GM10248 (cell line): ENCODE measurements around the gene SCNN1G.
A peak's percentile ranks its signal among the peaks of the same experiment; 100 is the strongest.

Experiments
- CTCF ChIA-PET: fragments of 300-600 bp; sonication (Branson Sonifier 250); formaldehyde crosslinking; extraction: SDS; loops from one replicate; lab custom pipeline; 2021; ENCODE audit warnings: antibody characterized with exemption; lab: Yijun Ruan, JAX
- POLR2A ChIA-PET: fragments of 350-650 bp; sonication (Branson Sonifier 250); formaldehyde crosslinking; extraction: SDS; loops from one replicate; lab custom pipeline; 2020; ENCODE audit warnings: antibody characterized with exemption; lab: Yijun Ruan, JAX
- DNase-seq: peaks from one replicate; pipeline ENCODE4 v3.0.0; 2012; ENCODE audit errors: extremely low spot score
- TF ChIP-seq, protein P1 (sequence below): IDR thresholded peaks from 2 replicates; pipeline ENCODE4 v1.5.1; 2012; ENCODE audit warnings: mild to moderate bottlenecking, low read depth; ENCODE audit errors: extremely low read depth, missing control alignments, control extremely low read depth

SCNN1G gene

DNA sequence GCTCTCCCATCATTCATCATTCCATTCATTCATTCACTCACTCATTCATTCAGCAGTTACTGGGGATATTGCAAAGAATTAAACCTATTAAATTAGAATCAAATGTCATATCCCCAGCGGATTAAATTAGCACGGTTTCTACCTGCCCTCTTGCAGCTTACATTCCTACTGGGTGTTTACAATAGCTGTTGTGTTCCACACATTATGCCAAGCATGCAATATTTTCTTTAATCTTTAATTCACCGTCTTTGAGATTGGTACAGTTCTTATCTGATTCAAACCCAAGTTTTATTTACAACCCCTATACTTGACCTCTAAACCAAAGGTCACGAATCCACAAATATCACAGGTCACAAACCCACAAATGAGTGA is 32.6 kb upstream of the SCNN1G start:
- CTCF ChIA-PET, result interaction anchor here (1.9 to 2.6 kb wide), 2 partner anchors 284 to 286 kb away, joined by 5 to 10 read pairs; no protein-coding TSS in a partner anchor
- DNase-seq, result no peak
- POLR2A ChIA-PET, result no interaction called here
- TF ChIP-seq, protein P1, sequence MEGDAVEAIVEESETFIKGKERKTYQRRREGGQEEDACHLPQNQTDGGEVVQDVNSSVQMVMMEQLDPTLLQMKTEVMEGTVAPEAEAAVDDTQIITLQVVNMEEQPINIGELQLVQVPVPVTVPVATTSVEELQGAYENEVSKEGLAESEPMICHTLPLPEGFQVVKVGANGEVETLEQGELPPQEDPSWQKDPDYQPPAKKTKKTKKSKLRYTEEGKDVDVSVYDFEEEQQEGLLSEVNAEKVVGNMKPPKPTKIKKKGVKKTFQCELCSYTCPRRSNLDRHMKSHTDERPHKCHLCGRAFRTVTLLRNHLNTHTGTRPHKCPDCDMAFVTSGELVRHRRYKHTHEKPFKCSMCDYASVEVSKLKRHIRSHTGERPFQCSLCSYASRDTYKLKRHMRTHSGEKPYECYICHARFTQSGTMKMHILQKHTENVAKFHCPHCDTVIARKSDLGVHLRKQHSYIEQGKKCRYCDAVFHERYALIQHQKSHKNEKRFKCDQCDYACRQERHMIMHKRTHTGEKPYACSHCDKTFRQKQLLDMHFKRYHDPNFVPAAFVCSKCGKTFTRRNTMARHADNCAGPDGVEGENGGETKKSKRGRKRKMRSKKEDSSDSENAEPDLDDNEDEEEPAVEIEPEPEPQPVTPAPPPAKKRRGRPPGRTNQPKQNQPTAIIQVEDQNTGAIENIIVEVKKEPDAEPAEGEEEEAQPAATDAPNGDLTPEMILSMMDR, result no peak

DNA sequence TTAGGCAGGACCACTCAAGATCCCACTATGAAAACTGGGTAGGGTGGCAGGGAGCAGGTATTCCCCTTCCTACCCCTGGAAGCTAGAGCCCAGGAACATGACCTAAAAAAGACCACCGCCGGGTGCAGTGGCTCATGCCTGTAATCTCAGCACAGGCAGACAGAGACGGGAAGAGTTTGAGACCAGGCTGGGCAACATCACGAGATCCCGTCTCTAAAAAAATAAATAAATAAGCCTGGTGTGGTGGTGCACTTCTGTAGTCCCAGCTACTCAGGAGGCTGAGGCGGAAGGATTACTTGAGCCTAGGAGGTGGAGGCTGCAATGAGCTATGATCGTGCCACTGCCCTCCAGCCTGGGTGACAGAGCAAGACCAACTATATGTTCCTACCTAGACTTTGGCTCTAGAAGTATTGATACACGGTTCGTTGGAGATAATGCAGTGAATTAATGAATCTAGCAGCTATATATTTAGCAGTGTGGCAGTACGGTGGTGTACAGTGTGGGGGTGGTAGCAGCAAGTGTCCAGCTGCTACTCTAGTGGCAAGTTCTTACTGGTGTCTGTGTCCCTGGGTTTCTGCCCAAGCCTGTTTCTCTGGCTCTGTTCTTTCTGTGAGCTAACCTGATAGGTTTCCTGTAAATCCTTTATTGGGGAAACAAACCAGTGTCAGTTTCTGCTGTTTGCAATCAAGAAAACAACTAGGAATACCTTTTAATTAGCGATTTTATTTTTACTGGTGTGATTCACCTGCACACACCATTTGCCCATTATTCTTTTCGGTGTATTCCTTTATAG is 30.0 kb upstream of the SCNN1G start:
- DNase-seq, result no peak
- CTCF ChIA-PET, result interaction anchor here (1.0 to 1.7 kb wide), 5 partner anchors 8 to 444 kb away, joined by 3 to 5 read pairs (median 4); no protein-coding TSS in a partner anchor

DNA sequence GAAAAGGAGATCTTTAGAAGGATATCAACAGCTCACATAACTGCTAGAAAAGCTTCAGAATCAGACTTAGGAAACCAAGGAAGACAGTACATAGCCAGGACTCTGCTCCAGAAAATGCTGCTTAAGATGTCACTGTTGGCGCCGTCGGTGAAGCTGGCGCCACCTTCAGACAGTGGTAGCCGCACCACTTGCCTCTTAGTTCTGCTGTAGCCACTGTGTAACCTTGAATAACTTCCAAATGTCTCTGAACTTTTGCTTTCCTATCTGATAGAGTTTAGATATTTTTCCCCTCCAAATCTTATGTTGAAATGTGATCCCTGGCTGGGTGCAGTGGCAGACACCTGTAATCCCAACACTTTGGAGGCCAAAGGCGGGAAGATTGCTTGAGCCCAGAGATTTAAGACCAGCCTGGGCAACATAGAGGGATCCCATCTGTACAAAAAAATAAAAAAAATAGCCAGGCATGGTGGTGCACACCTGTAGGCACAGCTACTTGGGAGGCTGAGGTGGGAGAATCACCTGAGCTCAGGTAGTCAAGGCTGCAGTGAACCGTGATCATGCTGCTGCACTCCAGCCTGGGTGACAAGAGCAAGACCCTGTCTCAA is 27.0 kb upstream of the SCNN1G start:
- TF ChIP-seq, protein P1, result peak; percentile 51
- no peak for DNase-seq
- ChIA-PET POLR2A (interaction anchor here (0.6 kb wide), 1 partner anchor 181 kb away, joined by 5 read pairs; no protein-coding TSS in a partner anchor), CTCF (interaction anchor here (1.3 kb wide), 1 partner anchor 280 kb away, joined by 4 read pairs; no protein-coding TSS in a partner anchor)

More for the DNA sequence above, 30.0 kb upstream of the SCNN1G start:
- POLR2A ChIA-PET, result no interaction called here
- TF ChIP-seq, protein P1, result no peak

DNA sequence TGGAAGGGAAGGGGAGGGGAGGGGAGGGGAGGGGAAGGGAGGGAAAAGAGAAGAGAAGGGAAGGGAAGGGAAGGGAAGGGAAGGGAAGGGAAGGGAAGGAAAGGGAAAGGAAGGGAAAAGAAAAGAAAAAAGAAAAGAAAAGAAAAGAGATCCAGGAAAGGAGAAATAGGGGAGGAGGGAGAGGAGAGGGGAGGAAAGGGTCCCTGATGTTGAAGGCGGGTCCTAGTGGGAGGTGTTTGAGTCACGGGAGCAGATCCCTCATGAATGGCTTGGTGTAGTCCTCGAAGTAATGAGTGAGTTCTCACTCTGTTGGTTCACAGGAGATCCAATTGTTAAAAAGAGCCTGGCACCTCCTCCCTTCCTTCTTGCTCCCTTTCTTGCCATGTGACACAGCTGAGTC is 26.4 kb upstream of the SCNN1G start:
- TF ChIP-seq, protein P1, result no peak
- POLR2A ChIA-PET, result no interaction called here

DNA sequence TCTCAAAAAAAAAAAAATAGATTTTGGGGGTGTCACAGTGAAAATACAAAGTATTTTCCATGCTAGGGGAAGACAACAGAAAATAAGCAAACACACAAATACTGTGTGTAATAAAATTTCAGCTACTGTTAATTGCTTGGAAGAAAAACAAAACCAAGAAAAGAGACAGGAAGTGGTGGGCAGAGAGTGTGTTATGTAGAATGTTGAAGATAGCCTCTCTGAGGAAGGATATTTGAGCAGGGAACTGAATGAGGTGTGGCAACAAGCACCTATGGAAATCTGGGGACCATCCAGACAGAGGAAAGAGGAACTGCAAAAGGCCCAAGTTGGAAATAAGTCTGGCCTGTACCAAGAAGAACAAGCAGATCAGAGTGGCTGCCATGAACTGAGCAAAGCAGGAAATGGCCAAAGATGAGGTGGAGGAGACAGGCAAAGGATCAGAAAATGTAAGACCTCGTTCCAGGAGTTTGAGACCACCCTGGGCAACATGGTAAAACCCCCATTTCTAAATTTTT is 25.5 kb upstream of the SCNN1G start:
- no peak for DNase-seq
- TF ChIP-seq, protein P1, result no peak
- CTCF ChIA-PET, result no interaction called here
- POLR2A ChIA-PET, result no interaction called here

More for the DNA sequence above, 26.4 kb upstream of the SCNN1G start:
- no peak for DNase-seq
- CTCF ChIA-PET, result interaction anchor here (1.3 kb wide), 1 partner anchor 280 kb away, joined by 4 read pairs; no protein-coding TSS in a partner anchor

DNA sequence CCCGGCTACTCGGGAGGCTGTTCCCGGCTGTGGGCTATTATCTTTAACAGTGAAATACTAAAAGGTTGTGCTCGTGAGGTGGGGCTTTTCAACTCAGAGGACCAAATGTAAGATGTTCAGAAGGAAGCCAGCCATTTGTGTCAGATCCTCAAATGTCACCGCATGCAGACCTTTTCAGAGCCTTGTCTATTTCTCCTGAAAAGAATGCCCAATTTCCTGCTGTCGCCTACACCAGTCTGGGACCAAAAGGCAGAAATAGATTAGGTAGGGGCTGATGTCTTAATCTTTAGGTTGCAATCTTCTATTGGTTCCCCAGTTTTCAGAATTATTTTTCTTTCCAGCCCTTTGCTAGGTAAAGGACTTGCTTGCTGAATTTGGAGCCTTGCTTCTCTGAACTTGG is 24.4 kb upstream of the SCNN1G start:
- DNase-seq, result no peak
- POLR2A ChIA-PET, result no interaction called here

More for the DNA sequence above, 24.4 kb upstream of the SCNN1G start:
- CTCF ChIA-PET, result no interaction called here
- TF ChIP-seq, protein P1, result no peak
